K562 (cell line): ENCODE measurements around the gene ZGLP1. TPM values are rescaled to one million over a fixed set of nuclear protein-coding genes. Genes with fewer than 3 reads are reported as not detected.

Experiments used
- CEBPG ChIP-seq, 3 experiments: fragments of 200-800 bp in 1 of 3; sonication (Bioruptor generic) in 1 of 3; sonication (generic) in 1 of 3; formaldehyde crosslinking in 1 of 3; IDR thresholded peaks in 2 of 3; conservative IDR thresholded peaks in 1 of 3; 2 replicates each; pipeline versions ENCODE4 v1.6.1 to v1.8.0; 2016 to 2022; ENCODE audit warnings: missing compliant biosample characterization in 2 of 3, missing genetic modification characterization in 2 of 3, mild to moderate bottlenecking in 1 of 3, missing genetic modification reagents in 1 of 3
- CHD7 ChIP-seq: fragments of 200-600 bp; sonication (generic); IDR thresholded peaks from one replicate; pipeline ENCODE4 v1.6.1; 2012; ENCODE audit warnings: mild to moderate bottlenecking, low read depth, low read length, inconsistent platforms
- ELF1 ChIP-seq: fragments of 200-800 bp; sonication (Bioruptor generic); IDR thresholded peaks from 2 replicates; pipeline ENCODE4 v1.6.1; 2016; ENCODE audit warnings: missing genetic modification characterization, missing compliant biosample characterization
- ESRRB ChIP-seq: fragments of 250-450 bp; sonication (Bioruptor Pico); IDR thresholded peaks from 2 replicates; pipeline ENCODE4 v1.5.0; 2020; ENCODE audit warnings: mild to moderate bottlenecking, moderate library complexity, borderline replicate concordance
- FOXK1 ChIP-seq: sonication (generic); formaldehyde crosslinking; IDR thresholded peaks from 2 replicates; pipeline ENCODE4 v1.8.0; 2022; ENCODE audit warnings: missing genetic modification reagents, mild to moderate bottlenecking, borderline replicate concordance
- FUS ChIP-seq: fragments of 200-400 bp; formaldehyde crosslinking; optimal IDR thresholded peaks from 2 replicates; pipeline ENCODE3; 2017; ENCODE audit warnings: low read depth, low read length
- HDAC8 ChIP-seq: fragments of 450-650 bp; IDR thresholded peaks from 2 replicates; pipeline ENCODE4 v1.6.1; 2016; ENCODE audit warnings: mild to moderate bottlenecking, missing genetic modification characterization, moderate library complexity, missing compliant biosample characterization
- RFX5 ChIP-seq: IDR thresholded peaks from 2 replicates; pipeline ENCODE4 v1.6.1; 2011; ENCODE audit warnings: low read depth, mild to moderate bottlenecking, improper control_type of control experiment, low read length
- SMAD1 ChIP-seq: fragments of 150-350 bp; IDR thresholded peaks from 2 replicates; pipeline ENCODE4 v1.6.1; 2014; ENCODE audit warnings: low read length, low read depth; ENCODE audit not compliant: partially characterized antibody
- SUPT5H ChIP-seq: fragments of 450-650 bp; IDR thresholded peaks from 2 replicates; pipeline ENCODE4 v1.6.1; 2016
- ZBTB7A ChIP-seq: IDR thresholded peaks from 2 replicates; pipeline ENCODE4 v1.6.1; 2011; ENCODE audit warnings: low read depth, mild to moderate bottlenecking, low read length, moderate library complexity, borderline replicate concordance; ENCODE audit not compliant: control insufficient read depth
- polyA plus RNA-seq, 8 experiments: library from polyadenylated mRNA; depleted of rRNA in 4 of 8; stranded (reverse) in 5 of 8; unstranded in 3 of 8; fragments of >200 nt; fragmentation: Nextera tagmentation in 2 of 8; fragmentation: Illumina TruSeq in 1 of 8; extraction: Ambion mirVana in 2 of 8; extraction: Trizol in 1 of 8; gene quantifications; 2 replicates each; pipeline versions ENCODE4 v1.2.1 to v1.2.3, GENCODE V29; 2011 to 2014; ENCODE audit warnings: inconsistent platforms in 1 of 8, missing spikeins in 1 of 8
- total RNA-seq, 7 experiments: library from RNA; depleted of rRNA in 6 of 7; stranded (reverse); fragments of >200 nt in 6 of 7; fragmentation: Illumina TruSeq in 2 of 7; extraction: Trizol in 2 of 7; gene quantifications; 2 replicates each; pipeline versions ENCODE4 v1.2.1 to v1.2.3, GENCODE V29; 2011 to 2021; ENCODE audit warnings: low replicate concordance in 1 of 7
- TF ChIP-seq, protein P1 (sequence below): fragments of 450-650 bp; IDR thresholded peaks from 2 replicates; pipeline ENCODE4 v1.6.1; 2018; ENCODE audit not compliant: partially characterized antibody

Gene ZGLP1
- total and polyA plus RNA-seq, 9 of the 15 experiments (the other 6 are each of a cell fraction or from before 2014, with no cell fraction given): 0.24 to 4.5 (median 2.2) TPM

- TF ChIP-seq ESRRB (CRISPR knock-in tag) (no peak), ZBTB7A (peak; percentile 63; the same call in 1 of the 2 replicates), RFX5 (no peak), SUPT5H (peak; percentile 80), CEBPG (CRISPR knock-in tag; IDR thresholded peaks at IDR 0.05) (no peak), CEBPG (tag; conservative IDR thresholded peaks at IDR 0.05 in 1 of 2, IDR thresholded peaks at IDR 0.05 in 1 of 2) (no peak), CHD7 (no peak), HDAC8 (no peak), SMAD1 (no peak), FUS (no peak), FOXK1 (CRISPR knock-in tag) (no peak), ELF1 (tag) (no peak)
- TF ChIP-seq, protein P1, sequence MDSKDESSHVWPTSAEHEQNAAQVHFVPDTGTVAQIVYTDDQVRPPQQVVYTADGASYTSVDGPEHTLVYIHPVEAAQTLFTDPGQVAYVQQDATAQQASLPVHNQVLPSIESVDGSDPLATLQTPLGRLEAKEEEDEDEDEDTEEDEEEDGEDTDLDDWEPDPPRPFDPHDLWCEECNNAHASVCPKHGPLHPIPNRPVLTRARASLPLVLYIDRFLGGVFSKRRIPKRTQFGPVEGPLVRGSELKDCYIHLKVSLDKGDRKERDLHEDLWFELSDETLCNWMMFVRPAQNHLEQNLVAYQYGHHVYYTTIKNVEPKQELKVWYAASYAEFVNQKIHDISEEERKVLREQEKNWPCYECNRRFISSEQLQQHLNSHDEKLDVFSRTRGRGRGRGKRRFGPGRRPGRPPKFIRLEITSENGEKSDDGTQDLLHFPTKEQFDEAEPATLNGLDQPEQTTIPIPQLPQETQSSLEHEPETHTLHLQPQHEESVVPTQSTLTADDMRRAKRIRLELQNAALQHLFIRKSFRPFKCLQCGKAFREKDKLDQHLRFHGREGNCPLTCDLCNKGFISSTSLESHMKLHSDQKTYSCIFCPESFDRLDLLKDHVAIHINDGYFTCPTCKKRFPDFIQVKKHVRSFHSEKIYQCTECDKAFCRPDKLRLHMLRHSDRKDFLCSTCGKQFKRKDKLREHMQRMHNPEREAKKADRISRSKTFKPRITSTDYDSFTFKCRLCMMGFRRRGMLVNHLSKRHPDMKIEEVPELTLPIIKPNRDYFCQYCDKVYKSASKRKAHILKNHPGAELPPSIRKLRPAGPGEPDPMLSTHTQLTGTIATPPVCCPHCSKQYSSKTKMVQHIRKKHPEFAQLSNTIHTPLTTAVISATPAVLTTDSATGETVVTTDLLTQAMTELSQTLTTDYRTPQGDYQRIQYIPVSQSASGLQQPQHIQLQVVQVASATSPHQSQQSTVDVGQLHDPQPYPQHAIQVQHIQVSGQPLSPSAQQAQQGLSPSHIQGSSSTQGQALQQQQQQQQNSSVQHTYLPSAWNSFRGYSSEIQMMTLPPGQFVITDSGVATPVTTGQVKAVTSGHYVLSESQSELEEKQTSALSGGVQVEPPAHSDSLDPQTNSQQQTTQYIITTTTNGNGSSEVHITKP: no peak
These were observed 18.6 kb downstream of the ZGLP1 start (continued) for GRCh38 chr19:10290876-10291553.
